ENCODE measurements around the gene PRKG1.

GRCh38 chr10:51066231-51066630, 8.1 kb upstream of the PRKG1 start:
- TF ChIP-seq, protein P1, sequence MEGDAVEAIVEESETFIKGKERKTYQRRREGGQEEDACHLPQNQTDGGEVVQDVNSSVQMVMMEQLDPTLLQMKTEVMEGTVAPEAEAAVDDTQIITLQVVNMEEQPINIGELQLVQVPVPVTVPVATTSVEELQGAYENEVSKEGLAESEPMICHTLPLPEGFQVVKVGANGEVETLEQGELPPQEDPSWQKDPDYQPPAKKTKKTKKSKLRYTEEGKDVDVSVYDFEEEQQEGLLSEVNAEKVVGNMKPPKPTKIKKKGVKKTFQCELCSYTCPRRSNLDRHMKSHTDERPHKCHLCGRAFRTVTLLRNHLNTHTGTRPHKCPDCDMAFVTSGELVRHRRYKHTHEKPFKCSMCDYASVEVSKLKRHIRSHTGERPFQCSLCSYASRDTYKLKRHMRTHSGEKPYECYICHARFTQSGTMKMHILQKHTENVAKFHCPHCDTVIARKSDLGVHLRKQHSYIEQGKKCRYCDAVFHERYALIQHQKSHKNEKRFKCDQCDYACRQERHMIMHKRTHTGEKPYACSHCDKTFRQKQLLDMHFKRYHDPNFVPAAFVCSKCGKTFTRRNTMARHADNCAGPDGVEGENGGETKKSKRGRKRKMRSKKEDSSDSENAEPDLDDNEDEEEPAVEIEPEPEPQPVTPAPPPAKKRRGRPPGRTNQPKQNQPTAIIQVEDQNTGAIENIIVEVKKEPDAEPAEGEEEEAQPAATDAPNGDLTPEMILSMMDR (IDR thresholded peaks at IDR 0.05; ENCODE audit: control extremely low read depth in 1 of 3, insufficient read depth in 1 of 3, low read depth in 1 of 3, low read length in 3 of 3), result no peak
- no peak for TF ChIP-seq TAF1 (IDR thresholded peaks at IDR 0.05; ENCODE audit: low read depth, low read length)

Measured in H1 (cell line).